Natural killer cell (primary cell): ENCODE measurements around the gene RAPGEF1. TPM values are rescaled to one million over a fixed set of nuclear protein-coding genes. Genes with fewer than 3 reads are reported as not detected.
A peak's percentile ranks its signal among the peaks of the same experiment; 100 is the strongest.

Experiments
- ATAC-seq, 3 donors: fragments of 150-1000 bp in 2 of 3; fragments of 200-7000 bp in 1 of 3; cut with Tn5 transposase; 1 replicate in 1 of 3; 2 replicates in 2 of 3; pipeline ENCODE4 v1.10.0; 2021; ENCODE audit warnings: mild to moderate bottlenecking in 2 of 3, moderate library complexity in 2 of 3
- DNase-seq, 2 donors: peaks; one replicate each; pipeline versions ENCODE4 v3.0.0 to v3.0.0-alpha.2; 2013 to 2021; ENCODE audit warnings: mixed read lengths in 1 of 2
- H3K27ac ChIP-seq: one replicate; pipeline ENCODE4 v1.5.1; 2013; ENCODE audit warnings: mild to moderate bottlenecking, low read length
- H3K27me3 ChIP-seq: one replicate; pipeline ENCODE4 v1.6.1; 2013; ENCODE audit warnings: low read length; ENCODE audit not compliant: control insufficient read depth, insufficient read depth
- H3K36me3 ChIP-seq: one replicate; pipeline ENCODE4 v1.6.1; 2013; ENCODE audit warnings: low read length; ENCODE audit not compliant: control insufficient read depth, insufficient read depth
- H3K4me1 ChIP-seq: one replicate; pipeline ENCODE4 v1.6.1; 2013; ENCODE audit warnings: low read length; ENCODE audit not compliant: control insufficient read depth, insufficient read depth
- H3K4me3 ChIP-seq: one replicate; pipeline ENCODE4 v1.5.1; 2013; ENCODE audit warnings: low read length
- H3K9me3 ChIP-seq: one replicate; pipeline ENCODE4 v1.6.1; 2013; ENCODE audit warnings: low read length; ENCODE audit not compliant: control insufficient read depth, insufficient read depth
- H3K27ac Mint-ChIP-seq, 2 donors: one replicate each; pipeline ENCODE4 v1.8.0; 2022; ENCODE audit warnings: mild to moderate bottlenecking in 2 of 2, mixed read lengths in 2 of 2, moderate library complexity in 1 of 2
- H3K27me3 Mint-ChIP-seq, 2 donors: one replicate each; pipeline ENCODE4 v1.8.0; 2022; ENCODE audit warnings: low read depth in 2 of 2, mixed read lengths in 2 of 2
- H3K36me3 Mint-ChIP-seq: one replicate; pipeline ENCODE4 v1.8.0; 2022; ENCODE audit warnings: mixed read lengths
- H3K4me1 Mint-ChIP-seq, 2 donors: one replicate each; pipeline ENCODE4 v1.8.0; 2022; ENCODE audit warnings: mixed read lengths in 2 of 2
- H3K4me3 Mint-ChIP-seq: one replicate; pipeline ENCODE4 v1.8.0; 2022; ENCODE audit warnings: mild to moderate bottlenecking, moderate library complexity, mixed read lengths
- H3K9me3 Mint-ChIP-seq, 2 donors: one replicate each; pipeline ENCODE4 v1.8.0; 2022; ENCODE audit warnings: mixed read lengths in 2 of 2
- WGBS: methylation state at CpG from one replicate; pipeline ENCODE4 v1.1.7; 2013; ENCODE audit warnings: missing lambda C conversion rate; ENCODE audit not compliant: insufficient coverage; 5-methylcytosine and 5-hydroxymethylcytosine counted together
- intact Hi-C: fragments of 100-400 bp; cut with micrococcal nuclease; formaldehyde crosslinking; loops from one replicate; pipeline ENCODE4 v1.14.2; 2022
- total RNA-seq, 4 donors: library from RNA; stranded (reverse); fragments of 120-200 nt in 1 of 4; gene quantifications; one replicate each; pipeline versions ENCODE4 v1.2.3 to v1.2.4, GENCODE V29; 2013 to 2022
- TF ChIP-seq, protein P1 (sequence below): fragments of 200-600 bp; IDR thresholded peaks from one replicate; pipeline ENCODE4 v1.8.0; 2022; ENCODE audit warnings: antibody characterized with exemption

The RAPGEF1 gene
- total RNA-seq, 3 donors from 2014 or later (not counting 1 experiment from before 2014, with no cell fraction given): 210 to 224 (median 222) TPM

DNA sequence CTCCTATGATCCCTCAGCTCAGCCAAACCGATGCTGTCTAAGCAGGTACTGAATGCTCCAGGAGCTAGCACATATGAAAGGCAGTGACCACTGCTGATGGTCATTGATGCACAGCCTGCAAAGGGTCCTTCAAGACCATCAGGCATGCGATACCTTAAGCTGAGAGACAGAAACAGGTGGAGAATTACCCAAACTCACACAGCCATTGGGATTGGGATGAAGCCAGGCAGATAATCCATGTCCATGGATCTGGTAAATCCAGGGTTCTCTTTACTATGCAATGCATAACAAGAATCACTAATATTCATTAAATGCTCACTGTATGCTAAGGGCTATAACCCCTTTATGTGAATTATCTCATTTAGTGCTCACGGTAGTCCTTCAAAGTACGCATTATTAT, 36.2 kb downstream of the RAPGEF1 start:
- peaks cover 88 to 95% of the 10 kb centered on the region in 2 donors for H3K4me1 Mint-ChIP-seq
- no peak overlapping the region for H3K4me3 Mint-ChIP-seq

DNA sequence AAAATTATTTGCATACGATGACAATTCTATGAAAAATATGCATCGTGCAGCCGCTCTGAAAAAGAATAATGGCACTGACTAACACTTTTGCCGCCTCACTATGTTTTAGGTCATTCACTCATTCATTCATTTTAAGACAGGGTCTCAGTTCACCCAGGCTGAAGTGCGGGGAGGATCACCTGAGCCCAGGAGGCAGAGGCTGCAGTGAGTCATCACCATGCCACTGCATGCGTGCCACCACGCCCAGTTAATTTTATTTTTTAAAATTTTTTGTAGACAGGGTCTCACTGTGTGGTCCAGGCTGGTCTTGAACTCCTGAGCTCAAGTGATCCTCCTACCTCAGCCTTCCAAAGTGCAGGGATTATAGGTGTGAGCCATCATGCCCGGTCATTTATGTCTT, 37.0 kb downstream of the RAPGEF1 start:
- no peaks in the 10 kb centered on the region for H3K36me3 ChIP-seq
- no peak overlapping the region for H3K27ac ChIP-seq
- H3K4me3 Mint-ChIP-seq: no peak overlapping the region
- intact Hi-C loops: no loop called here
- H3K27ac Mint-ChIP-seq: peak overlapping the region in 1 of 2 donors; percentile 35
- H3K4me1 ChIP-seq: peaks cover 66% of the 10 kb centered on the region
- ATAC-seq: no peak
- no peak for DNase-seq
- WGBS: 96% methylated on average over 8 of the region's 8 CpGs
- H3K27me3 Mint-ChIP-seq: no peaks in the 10 kb centered on the region
- H3K27me3 ChIP-seq: no peaks in the 10 kb centered on the region
- H3K9me3 ChIP-seq: no peaks in the 10 kb centered on the region
- H3K4me3 ChIP-seq: no peak overlapping the region
- H3K9me3 Mint-ChIP-seq: no peaks in the 10 kb centered on the region
- TF ChIP-seq, protein P1, sequence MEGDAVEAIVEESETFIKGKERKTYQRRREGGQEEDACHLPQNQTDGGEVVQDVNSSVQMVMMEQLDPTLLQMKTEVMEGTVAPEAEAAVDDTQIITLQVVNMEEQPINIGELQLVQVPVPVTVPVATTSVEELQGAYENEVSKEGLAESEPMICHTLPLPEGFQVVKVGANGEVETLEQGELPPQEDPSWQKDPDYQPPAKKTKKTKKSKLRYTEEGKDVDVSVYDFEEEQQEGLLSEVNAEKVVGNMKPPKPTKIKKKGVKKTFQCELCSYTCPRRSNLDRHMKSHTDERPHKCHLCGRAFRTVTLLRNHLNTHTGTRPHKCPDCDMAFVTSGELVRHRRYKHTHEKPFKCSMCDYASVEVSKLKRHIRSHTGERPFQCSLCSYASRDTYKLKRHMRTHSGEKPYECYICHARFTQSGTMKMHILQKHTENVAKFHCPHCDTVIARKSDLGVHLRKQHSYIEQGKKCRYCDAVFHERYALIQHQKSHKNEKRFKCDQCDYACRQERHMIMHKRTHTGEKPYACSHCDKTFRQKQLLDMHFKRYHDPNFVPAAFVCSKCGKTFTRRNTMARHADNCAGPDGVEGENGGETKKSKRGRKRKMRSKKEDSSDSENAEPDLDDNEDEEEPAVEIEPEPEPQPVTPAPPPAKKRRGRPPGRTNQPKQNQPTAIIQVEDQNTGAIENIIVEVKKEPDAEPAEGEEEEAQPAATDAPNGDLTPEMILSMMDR: no peak
- H3K36me3 Mint-ChIP-seq: no peaks in the 10 kb centered on the region
- H3K4me1 Mint-ChIP-seq: peaks cover 88 to 96% of the 10 kb centered on the region in 2 donors

More for the DNA sequence above, 36.2 kb downstream of the RAPGEF1 start:
- Histone ChIP-seq H3K9me3 (no peaks in the 10 kb centered on the region), H3K27me3 (no peaks in the 10 kb centered on the region), H3K36me3 (no peaks in the 10 kb centered on the region), H3K4me3 (no peak overlapping the region), H3K27ac (no peak overlapping the region), H3K4me1 (peaks cover 65% of the 10 kb centered on the region)
- H3K27ac Mint-ChIP-seq: no peak overlapping the region
- H3K36me3 Mint-ChIP-seq: no peaks in the 10 kb centered on the region
- no peaks in the 10 kb centered on the region for H3K9me3 Mint-ChIP-seq
- 81% methylated on average over 2 of the region's 4 CpGs for WGBS
- TF ChIP-seq, protein P1: no peak
- H3K27me3 Mint-ChIP-seq: no peaks in the 10 kb centered on the region
- ATAC-seq (no peak), DNase-seq (no peak)
- intact Hi-C loops: no loop called here

- DNase-seq: no peak
- Histone ChIP-seq H3K4me3 (no peak overlapping the region), H3K36me3 (no peaks in the 10 kb centered on the region), H3K27me3 (no peaks in the 10 kb centered on the region), H3K27ac (no peak overlapping the region), H3K4me1 (peaks cover 69% of the 10 kb centered on the region), H3K9me3 (no peaks in the 10 kb centered on the region)
- H3K36me3 Mint-ChIP-seq: no peaks in the 10 kb centered on the region
- 100% methylated on average over 5 of the region's 6 CpGs for whole genome bisulfite sequencing
- TF ChIP-seq, protein P1: no peak
- no peak overlapping the region for H3K4me3 Mint-ChIP-seq
- peaks cover 87 to 94% of the 10 kb centered on the region in 2 donors for H3K4me1 Mint-ChIP-seq
- intact Hi-C loops: no loop called here
- no peak for ATAC-seq
- H3K27ac Mint-ChIP-seq: peak overlapping the region; percentile 7 to 35
- no peaks in the 10 kb centered on the region for H3K9me3 Mint-ChIP-seq
- no peaks in the 10 kb centered on the region for H3K27me3 Mint-ChIP-seq
Measured at GRCh38 chr9:131701789-131702337, 38.0 kb downstream of the RAPGEF1 start.

DNA sequence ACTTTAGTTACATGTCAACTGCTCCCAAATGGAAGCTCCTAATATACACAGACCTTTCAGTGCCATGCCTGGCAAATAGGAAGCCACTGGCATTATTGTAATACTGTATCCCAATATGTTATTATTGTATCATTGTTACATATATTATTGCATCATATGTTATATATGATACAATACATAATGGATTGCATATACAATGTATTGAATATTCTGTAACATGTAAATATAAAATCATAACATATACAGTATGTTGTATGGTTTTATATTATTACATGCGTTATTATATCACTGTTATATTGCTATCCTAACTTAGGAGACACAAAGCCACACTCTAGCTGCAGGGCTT, 38.5 kb downstream of the RAPGEF1 start:
- no peak overlapping the region for H3K27ac Mint-ChIP-seq
- H3K4me1 Mint-ChIP-seq: peaks cover 85 to 89% of the 10 kb centered on the region in 2 donors
- no CpG with 5 or more reads among the region's 1 CpG for WGBS
- H3K27ac ChIP-seq: no peak overlapping the region
- H3K4me3 ChIP-seq: no peak overlapping the region
- peaks cover 66% of the 10 kb centered on the region for H3K4me1 ChIP-seq
- ATAC-seq (no peak), DNase-seq (no peak)
- no peaks in the 10 kb centered on the region for H3K27me3 ChIP-seq
- no peaks in the 10 kb centered on the region for H3K27me3 Mint-ChIP-seq
- intact Hi-C loops: no loop called here
- no peaks in the 10 kb centered on the region for H3K36me3 Mint-ChIP-seq
- TF ChIP-seq, protein P1: no peak
- no peaks in the 10 kb centered on the region for H3K36me3 ChIP-seq
- H3K9me3 ChIP-seq: no peaks in the 10 kb centered on the region
- no peaks in the 10 kb centered on the region for H3K9me3 Mint-ChIP-seq
- H3K4me3 Mint-ChIP-seq: no peak overlapping the region
